Measurements from ENCODE around the gene PKLR.
A peak's percentile ranks its signal among the peaks of the same experiment; 100 is the strongest.
"Not testable (repeated sequence)": the region's sequence is repeated elsewhere in the genome, so short reads cannot be mapped to it uniquely, and the experiment has no call there.

Gene PKLR

GRCh38 chr1:155301342-155301841 is at the start of gene PKLR:
PKLR (minus strand) TSS chr1:155301438; CDS start chr1:155301395, 43 bp downstream.
- DNase-seq (ENCODE audit: low spot score) = no peak

- no peak for DNase-seq (ENCODE audit: low spot score)
Observed at GRCh38 chr1:155342842-155343241, 41.6 kb upstream of the PKLR start.

GRCh38 chr1:155339515-155340097 is 38.4 kb upstream of the PKLR start:
- DNase-seq (ENCODE audit: low spot score) = no peak

GRCh38 chr1:155334962-155335361 is 33.7 kb upstream of the PKLR start:
- no peak for DNase-seq (ENCODE audit: low spot score)

- no peak for DNase-seq (ENCODE audit: low spot score)
Observed at GRCh38 chr1:155329980-155330598, 28.9 kb upstream of the PKLR start.

GRCh38 chr1:155328856-155329255 is 27.6 kb upstream of the PKLR start:
- not testable (repeated sequence) for DNase-seq (ENCODE audit: low spot score)

- no peak for DNase-seq (ENCODE audit: low spot score)
Observed at GRCh38 chr1:155327981-155328380, 26.7 kb upstream of the PKLR start.

GRCh38 chr1:155326631-155327037 is 25.4 kb upstream of the PKLR start:
- DNase-seq (ENCODE audit: low spot score) = no peak

GRCh38 chr1:155326020-155326526 is 24.8 kb upstream of the PKLR start:
- DNase-seq (ENCODE audit: low spot score) = no peak

GRCh38 chr1:155325603-155325893 is 24.3 kb upstream of the PKLR start:
- DNase-seq (ENCODE audit: low spot score) = no peak

- DNase-seq (ENCODE audit: low spot score) = peak; percentile 91
Observed at GRCh38 chr1:155324717-155325602, 23.7 kb upstream of the PKLR start.

- DNase-seq (ENCODE audit: low spot score) = peak; percentile 96
Observed at GRCh38 chr1:155324037-155324716, 22.9 kb upstream of the PKLR start.

- peak; percentile 91 for DNase-seq (ENCODE audit: low spot score)
Observed at GRCh38 chr1:155323729-155324036, 22.4 kb upstream of the PKLR start.

- peak; percentile 91 for DNase-seq (ENCODE audit: low spot score)
Observed at GRCh38 chr1:155322953-155323728, 21.9 kb upstream of the PKLR start.

- no peak for DNase-seq (ENCODE audit: low spot score)
Observed at GRCh38 chr1:155322571-155322952, 21.3 kb upstream of the PKLR start.

GRCh38 chr1:155321639-155322503 is 20.6 kb upstream of the PKLR start:
- no peak for DNase-seq (ENCODE audit: low spot score)

GRCh38 chr1:155320661-155321617 is 19.7 kb upstream of the PKLR start, which contains the start of gene RUSC1:
RUSC1 (plus strand) TSS chr1:155320894; CDS start chr1:155321774, 880 bp downstream.
- peak; percentile 85 for DNase-seq (ENCODE audit: low spot score)

- DNase-seq (ENCODE audit: low spot score) = no peak
Observed at GRCh38 chr1:155320252-155320651, 19.0 kb upstream of the PKLR start.

- no peak for DNase-seq (ENCODE audit: low spot score)
Observed at GRCh38 chr1:155319536-155319935, 18.3 kb upstream of the PKLR start.

Data from iPS-NIHi11 (cell line).